Loucy (cell line): ENCODE data around the gene HPD.

ENCODE experiments used
- CTCF ChIP-seq: fragments of 200-600 bp; sonication (generic); conservative IDR thresholded peaks from 2 replicates; pipeline ENCODE4 v1.5.1; 2014; ENCODE audit warnings: mild to moderate bottlenecking, antibody characterized with exemption, low read length
- EZH2phosphoT487 ChIP-seq: fragments of 200-600 bp; IDR thresholded peaks from 2 replicates; pipeline ENCODE4 v1.6.1; 2018; ENCODE audit warnings: antibody characterized with exemption, mild to moderate bottlenecking, moderate library complexity, borderline replicate concordance

- TF ChIP-seq EZH2phosphoT487 (no peak), CTCF (no peak)
These were observed 61.6 kb downstream of the HPD start for GRCh38 chr12:121796855-121797751.
